H9 (cell line): ENCODE data around the gene SDK1. TPM values are rescaled to one million over a fixed set of nuclear protein-coding genes. Genes with fewer than 3 reads are reported as not detected.

ENCODE experiments used
- DNase-seq: peaks from one replicate; pipeline ENCODE4 v3.0.0-alpha.2; 2017
- H2AFZ ChIP-seq: one replicate; pipeline ENCODE4 v1.6.1; 2013; ENCODE audit warnings: mild to moderate bottlenecking, low read length, control low read depth, moderate library complexity
- H2AK5ac ChIP-seq: 2 replicates; pipeline ENCODE4 v1.6.1; 2013; ENCODE audit warnings: low read length, control low read depth, mixed read lengths; ENCODE audit not compliant: insufficient read length
- H2BK120ac ChIP-seq: one replicate; pipeline ENCODE4 v1.6.1; 2013; ENCODE audit warnings: low read depth, mild to moderate bottlenecking, low read length, control low read depth, inconsistent platforms; ENCODE audit not compliant: poor library complexity, severe bottlenecking
- H2BK12ac ChIP-seq: 2 replicates; pipeline ENCODE4 v1.6.1; 2013; ENCODE audit warnings: low read length, control low read depth, mixed read lengths, low read depth; ENCODE audit not compliant: insufficient read length
- H2BK15ac ChIP-seq: 2 replicates; pipeline ENCODE4 v1.6.1; 2013; ENCODE audit warnings: low read depth, low read length, control low read depth
- H2BK20ac ChIP-seq: one replicate; pipeline ENCODE4 v1.6.1; 2013; ENCODE audit warnings: low read depth, mild to moderate bottlenecking, low read length, control low read depth, inconsistent platforms; ENCODE audit not compliant: poor library complexity, severe bottlenecking
- H2BK5ac ChIP-seq: 2 replicates; pipeline ENCODE4 v1.6.1; 2013; ENCODE audit warnings: low read length, control low read depth, mixed read lengths; ENCODE audit not compliant: insufficient read length
- H3K14ac ChIP-seq: 2 replicates; pipeline ENCODE4 v1.6.1; 2013; ENCODE audit warnings: low read length, control low read depth; ENCODE audit not compliant: insufficient read depth
- H3K18ac ChIP-seq: 2 replicates; pipeline ENCODE4 v1.6.1; 2013; ENCODE audit warnings: low read depth, mild to moderate bottlenecking, mixed read lengths, low read length, control low read depth; ENCODE audit not compliant: insufficient read length
- H3K23ac ChIP-seq: 2 replicates; pipeline ENCODE4 v1.6.1; 2013; ENCODE audit warnings: low read length, control low read depth, mixed read lengths, low read depth; ENCODE audit not compliant: insufficient read length
- H3K23me2 ChIP-seq: 2 replicates; pipeline ENCODE4 v1.6.1; 2013; ENCODE audit warnings: low read depth, mild to moderate bottlenecking, mixed read lengths, low read length, control low read depth; ENCODE audit not compliant: insufficient read length, poor library complexity, severe bottlenecking
- H3K27ac ChIP-seq: 2 replicates; pipeline ENCODE4 v1.5.1; 2013; ENCODE audit warnings: low read length, control low read depth, mixed read lengths, low read depth; ENCODE audit not compliant: insufficient read length
- H3K27me3 ChIP-seq: 2 replicates; pipeline ENCODE4 v1.6.1; 2013; ENCODE audit warnings: low read length, control low read depth, inconsistent platforms; ENCODE audit not compliant: insufficient read depth
- H3K4ac ChIP-seq: 2 replicates; pipeline ENCODE4 v1.6.1; 2013; ENCODE audit warnings: low read depth, mild to moderate bottlenecking, control low read depth, inconsistent platforms, low read length, moderate library complexity
- H3K4me1 ChIP-seq: 2 replicates; pipeline ENCODE4 v1.6.1; 2013; ENCODE audit warnings: low read length, control low read depth, inconsistent platforms; ENCODE audit not compliant: insufficient read depth
- H3K4me2 ChIP-seq: 2 replicates; pipeline ENCODE4 v1.6.1; 2013; ENCODE audit warnings: low read length, control low read depth, mixed read lengths; ENCODE audit not compliant: insufficient read length, insufficient read depth
- H3K56ac ChIP-seq: 2 replicates; pipeline ENCODE4 v1.6.1; 2013; ENCODE audit warnings: low read depth, mild to moderate bottlenecking, mixed read lengths, low read length, control low read depth; ENCODE audit not compliant: insufficient read length
- H3K79me1 ChIP-seq: 2 replicates; pipeline ENCODE4 v1.6.1; 2013; ENCODE audit warnings: low read depth, mild to moderate bottlenecking, moderate library complexity, low read length, control low read depth, inconsistent platforms; ENCODE audit not compliant: insufficient read depth, poor library complexity, severe bottlenecking
- H3K79me2 ChIP-seq: 2 replicates; pipeline ENCODE4 v1.6.1; 2013; ENCODE audit warnings: low read length, control low read depth, inconsistent platforms; ENCODE audit not compliant: insufficient read depth
- H3K9ac ChIP-seq: 2 replicates; pipeline ENCODE4 v1.6.1; 2013; ENCODE audit warnings: low read length, control low read depth, mixed read lengths; ENCODE audit not compliant: insufficient read length; ENCODE audit errors: extremely low read depth
- H3K9me3 ChIP-seq: one replicate; pipeline ENCODE4 v1.6.1; 2013; ENCODE audit warnings: low read depth, low read length, inconsistent platforms; ENCODE audit not compliant: control insufficient read depth
- H3T11ph ChIP-seq: one replicate; pipeline ENCODE4 v1.6.1; 2013; ENCODE audit warnings: mild to moderate bottlenecking, low read length, control low read depth, inconsistent platforms
- H4K20me1 ChIP-seq: one replicate; pipeline ENCODE4 v1.6.1; 2013; ENCODE audit not compliant: control insufficient read depth, insufficient read length, insufficient read depth
- H4K5ac ChIP-seq: 2 replicates; pipeline ENCODE4 v1.6.1; 2013; ENCODE audit warnings: low read depth, mild to moderate bottlenecking, mixed read lengths, low read length, control low read depth; ENCODE audit not compliant: insufficient read length
- H4K8ac ChIP-seq: replicated peaks from 2 replicates; pipeline ENCODE4 v1.6.1; 2013; ENCODE audit warnings: low read length, control low read depth, mixed read lengths, low read depth; ENCODE audit not compliant: insufficient read length
- H4K91ac ChIP-seq: 2 replicates; pipeline ENCODE4 v1.6.1; 2013; ENCODE audit warnings: low read depth, mild to moderate bottlenecking, moderate library complexity, mixed read lengths, low read length, control low read depth; ENCODE audit not compliant: insufficient read length
- H3K27ac Mint-ChIP-seq, 3 experiments: 2 replicates in 2 of 3; 3 replicates in 1 of 3; pipeline ENCODE4 v1.8.0; 2020 to 2021; ENCODE audit warnings: mixed read lengths in 3 of 3, mild to moderate bottlenecking in 1 of 3, moderate library complexity in 1 of 3
- H3K27me3 Mint-ChIP-seq: 2 replicates; pipeline ENCODE4 v1.8.0; 2021; ENCODE audit warnings: low read depth, mild to moderate bottlenecking, moderate library complexity, mixed read lengths
- H3K36me3 Mint-ChIP-seq, 3 experiments: 2 replicates in 2 of 3; 3 replicates in 1 of 3; pipeline ENCODE4 v1.8.0; 2020 to 2021; ENCODE audit warnings: low read depth in 3 of 3, mixed read lengths in 3 of 3; ENCODE audit not compliant: insufficient read depth in 1 of 3
- H3K4me1 Mint-ChIP-seq, 2 experiments: 2 replicates each; pipeline ENCODE4 v1.8.0; 2020; ENCODE audit warnings: mixed read lengths in 2 of 2
- H3K4me3 Mint-ChIP-seq, 2 experiments: 2 replicates in 1 of 2; 3 replicates in 1 of 2; pipeline ENCODE4 v1.8.0; 2020 to 2021; ENCODE audit warnings: mild to moderate bottlenecking in 2 of 2, mixed read lengths in 2 of 2, moderate library complexity in 1 of 2
- H3K9me3 Mint-ChIP-seq, 2 experiments: 2 replicates in 1 of 2; 3 replicates in 1 of 2; pipeline ENCODE4 v1.8.0; 2020; ENCODE audit warnings: mild to moderate bottlenecking in 2 of 2, mixed read lengths in 2 of 2, moderate library complexity in 1 of 2
- CTCF ChIP-seq: fragments of 200-600 bp; sonication (generic); conservative IDR thresholded peaks from 3 replicates; pipeline ENCODE4 v1.8.0; 2021; ENCODE audit warnings: antibody characterized with exemption, mild to moderate bottlenecking
- WGBS: extraction: QIAGEN DNeasy Blood & Tissue Kit; methylation state at CpG from one replicate; pipeline ENCODE4 v1.1.7; 2013; ENCODE audit warnings: missing lambda C conversion rate, low lambda C conversion rate, mixed read lengths; ENCODE audit not compliant: insufficient read length; ENCODE audit errors: extremely low coverage; 5-methylcytosine and 5-hydroxymethylcytosine counted together
- total RNA-seq: library from RNA; stranded (reverse); gene quantifications from 2 replicates; pipeline ENCODE4 v1.2.1, GENCODE V29; 2021

SDK1 gene
- total RNA-seq, 1 experiment from 2014 or later, result 8.7 TPM

- no CpG with 5 or more reads among the region's 10 CpGs for WGBS
- peaks cover 7 to 11% of the 10 kb centered on the region in 2 experiments; a peak in 4 of 5 replicates for H3K9me3 Mint-ChIP-seq
- DNase-seq, result no peak
- H3K4me2 ChIP-seq, result no peak overlapping the region
- no peak overlapping the region for H2BK120ac ChIP-seq
- H3K14ac ChIP-seq, result no peak overlapping the region; the same call in 1 of the 2 replicates
- H3K4me1 ChIP-seq, result no peaks in the 10 kb centered on the region
- no peaks in the 10 kb centered on the region for H3K9me3 ChIP-seq
- H3K56ac ChIP-seq, result no peak overlapping the region
- no peaks in the 10 kb centered on the region for H3K79me1 ChIP-seq
- H3K23me2 ChIP-seq, result no peaks in the 10 kb centered on the region
- no peak overlapping the region for H2BK5ac ChIP-seq
- H3K79me2 ChIP-seq, result no peaks in the 10 kb centered on the region
- no peaks in the 10 kb centered on the region; the same call in 1 of the 2 replicates for H3K27me3 Mint-ChIP-seq
- no peak overlapping the region for H3K9ac ChIP-seq
- H2AK5ac ChIP-seq, result no peak overlapping the region
- H3K23ac ChIP-seq, result no peak overlapping the region
- no peak overlapping the region for H3K4ac ChIP-seq
- H4K8ac ChIP-seq, result no peak overlapping the region
- no peak overlapping the region for H2BK12ac ChIP-seq
- H4K91ac ChIP-seq, result no peak overlapping the region
- H3K18ac ChIP-seq, result no peak overlapping the region
- H2AFZ ChIP-seq, result no peak overlapping the region
- H2BK15ac ChIP-seq, result no peak overlapping the region
- no peak overlapping the region for H2BK20ac ChIP-seq
- H3K4me1 Mint-ChIP-seq, result peaks cover 5 to 11% of the 10 kb centered on the region in 2 experiments; a peak in 2 of 4 replicates
- TF ChIP-seq CTCF, result no peak
- no peak overlapping the region for H3T11ph ChIP-seq
- no peak overlapping the region; a peak in 1 of 7 replicates for H3K27ac Mint-ChIP-seq
- no peaks in the 10 kb centered on the region for H3K27me3 ChIP-seq
- no peak overlapping the region for H4K5ac ChIP-seq
- no peaks in the 10 kb centered on the region for H4K20me1 ChIP-seq
- peaks cover 6 to 10% (median 9%) of the 10 kb centered on the region in 3 experiments; a peak in 6 of 7 replicates for H3K36me3 Mint-ChIP-seq
- H3K4me3 Mint-ChIP-seq, result no peak overlapping the region
- H3K27ac ChIP-seq, result no peak overlapping the region
These were observed 881.7 kb downstream of the SDK1 start for GRCh38 chr7:4182605-4183300.
